IPS DF 19.7 (cell line): ENCODE results near the gene EIF2D.
"Not testable (repeated sequence)": the region's sequence is repeated elsewhere in the genome, so short reads cannot be mapped to it uniquely, and the experiment has no call there.

ENCODE experiments used
- DNase-seq: peaks from one replicate; pipeline ENCODE4 v3.0.0-alpha.2; 2013; ENCODE audit warnings: low read depth, low spot score

EIF2D gene

GRCh38 chr1:206635080-206635977 is 23.1 kb upstream of the EIF2D start, which contains the start of gene DYRK3:
Gene DYRK3 (plus strand): TSS chr1:206635536. CDS start chr1:206635704, 168 bp downstream.
- DNase-seq: peak; percentile 56

DNA sequence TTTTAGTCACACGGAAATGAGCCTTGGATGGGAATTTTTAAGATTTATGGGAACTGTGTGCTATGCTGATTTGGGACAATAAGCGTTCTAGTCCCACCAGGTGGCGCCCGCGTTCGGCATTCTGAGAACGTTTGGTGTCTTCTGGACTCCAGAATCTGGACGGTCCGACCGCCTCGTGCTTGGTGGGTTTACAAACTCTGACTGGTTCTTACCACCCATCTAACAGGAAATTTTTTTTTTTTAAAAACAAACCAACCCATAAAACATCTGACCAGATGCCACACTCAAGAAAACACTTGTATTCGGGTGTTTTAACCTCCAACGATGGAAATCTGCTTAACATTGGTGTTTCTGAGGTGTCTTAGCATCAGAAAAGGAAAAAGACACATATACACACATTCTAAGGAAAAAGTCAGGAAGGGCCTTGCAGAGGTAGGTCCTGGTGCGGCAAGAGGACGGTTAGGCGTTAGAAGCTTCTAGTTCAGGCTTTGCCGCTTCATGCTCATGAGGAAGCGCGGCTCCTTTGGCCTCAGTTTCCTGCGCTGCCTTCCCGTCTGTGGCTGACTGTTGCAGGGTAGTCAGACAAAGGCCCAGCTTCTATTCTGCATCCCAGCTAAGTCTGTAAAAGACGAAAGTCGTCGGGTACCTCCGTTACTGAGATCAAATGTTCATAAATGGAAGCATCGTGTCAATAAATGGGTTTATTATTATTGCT is 22.3 kb upstream of the EIF2D start:
- DNase-seq: no peak

GRCh38 chr1:206633708-206634121 is 21.4 kb upstream of the EIF2D start:
- DNase-seq: no peak

- peak; percentile 96 for DNase-seq
Observed at GRCh38 chr1:206631085-206631509, 18.8 kb upstream of the EIF2D start.

GRCh38 chr1:206628916-206629315 is 16.7 kb upstream of the EIF2D start:
- no peak for DNase-seq

DNA sequence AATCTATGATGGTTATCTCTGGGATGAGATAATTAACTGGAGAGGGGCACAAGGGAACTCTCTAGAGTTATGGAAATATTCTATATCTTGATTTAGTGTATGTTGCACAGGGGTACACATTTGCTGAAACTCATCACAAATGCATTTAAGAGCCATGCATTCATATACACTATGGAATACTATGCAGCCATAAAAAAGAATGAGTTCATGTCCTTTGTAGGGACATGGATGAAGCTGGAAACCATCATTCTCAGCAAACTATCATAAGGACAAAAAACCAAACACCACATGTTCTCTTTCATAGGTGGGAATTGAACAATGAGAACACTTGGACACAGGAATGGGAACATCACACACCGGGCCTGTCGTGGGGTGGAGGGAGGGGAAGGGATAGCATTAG is 14.1 kb upstream of the EIF2D start:
- DNase-seq: not testable (repeated sequence)

GRCh38 chr1:206609229-206609991 is 2.9 kb downstream of the EIF2D start:
- DNase-seq: no peak

GRCh38 chr1:206608108-206608698 is 4.1 kb downstream of the EIF2D start:
- no peak for DNase-seq

- DNase-seq: no peak
Observed at GRCh38 chr1:206606867-206607266, 5.4 kb downstream of the EIF2D start.

DNA sequence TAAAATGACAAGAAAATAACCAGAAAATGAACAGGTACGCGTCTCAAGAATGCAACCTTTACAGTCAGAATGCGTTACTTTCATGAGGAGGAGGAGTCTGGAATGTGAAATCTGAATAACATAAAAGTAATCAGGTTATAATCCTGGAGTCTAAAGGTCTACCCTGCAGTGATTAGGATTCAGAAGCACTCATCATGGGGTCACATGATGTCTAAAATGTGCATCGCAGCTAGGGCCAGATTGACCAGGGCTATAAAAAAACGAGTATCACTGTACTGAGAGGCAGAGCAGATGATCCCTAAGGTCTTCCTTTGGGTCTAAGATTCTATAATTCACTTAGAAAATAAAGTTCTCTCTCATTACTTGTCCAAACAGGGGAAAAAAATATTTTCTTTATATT is 7.4 kb downstream of the EIF2D start:
- no peak for DNase-seq

DNA sequence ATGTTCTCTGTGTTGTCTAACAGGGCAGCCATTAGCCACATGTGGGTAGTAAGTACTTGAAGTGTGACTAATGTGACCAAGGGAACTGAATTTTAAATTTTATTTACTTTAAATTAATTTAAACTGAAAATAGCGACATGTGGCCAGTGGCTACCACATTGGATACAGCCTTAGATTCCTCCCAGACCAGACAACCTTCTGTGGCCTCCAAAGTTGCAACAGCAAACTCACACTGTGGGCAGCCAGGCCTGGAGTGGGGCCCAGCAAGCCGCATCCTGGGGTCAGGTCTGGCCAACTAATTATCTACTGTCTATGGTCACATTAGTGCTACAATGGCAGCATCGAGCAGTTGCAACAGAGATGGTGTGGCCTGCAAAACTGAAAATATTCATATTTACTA is 11.7 kb downstream of the EIF2D start:
- DNase-seq: no peak

- DNase-seq: no peak
Observed at GRCh38 chr1:206596319-206596666, 16.0 kb downstream of the EIF2D start.

DNA sequence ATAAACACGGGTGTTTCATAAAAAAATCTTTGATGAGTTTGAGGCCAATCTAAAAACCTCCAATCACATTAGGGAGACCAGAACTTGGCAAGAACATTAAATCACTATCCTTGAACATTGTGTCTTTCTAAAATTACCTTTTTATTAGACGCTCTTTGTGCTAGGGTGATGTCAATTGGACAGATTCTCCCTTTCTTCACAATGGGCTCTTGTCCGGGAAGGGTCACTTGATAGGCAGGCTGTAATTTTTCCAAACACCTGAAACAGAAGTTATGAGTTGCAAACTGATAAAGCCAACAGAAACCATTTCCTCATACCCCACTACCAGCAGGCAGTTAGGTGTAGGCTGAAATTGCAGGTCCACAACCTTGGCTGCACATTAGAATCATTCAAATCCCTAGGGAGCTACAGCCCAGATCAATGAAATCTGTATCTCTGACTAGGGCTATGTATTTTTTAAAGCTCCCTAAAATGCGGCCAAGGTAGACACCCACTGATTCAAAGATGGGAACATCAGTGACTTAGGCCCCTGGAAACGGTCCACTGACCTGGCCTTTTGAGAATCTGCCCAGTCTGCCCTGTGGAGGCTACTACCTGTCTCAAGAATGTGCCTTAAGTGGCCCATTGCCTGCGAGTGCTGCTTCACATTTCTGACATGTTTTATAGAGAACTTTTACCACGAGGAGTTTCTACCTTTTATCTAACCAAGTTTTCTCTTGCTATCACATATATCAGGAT is 16.5 kb downstream of the EIF2D start:
- no peak for DNase-seq

- DNase-seq: no peak
Observed at GRCh38 chr1:206593351-206593925, 18.8 kb downstream of the EIF2D start.

DNA sequence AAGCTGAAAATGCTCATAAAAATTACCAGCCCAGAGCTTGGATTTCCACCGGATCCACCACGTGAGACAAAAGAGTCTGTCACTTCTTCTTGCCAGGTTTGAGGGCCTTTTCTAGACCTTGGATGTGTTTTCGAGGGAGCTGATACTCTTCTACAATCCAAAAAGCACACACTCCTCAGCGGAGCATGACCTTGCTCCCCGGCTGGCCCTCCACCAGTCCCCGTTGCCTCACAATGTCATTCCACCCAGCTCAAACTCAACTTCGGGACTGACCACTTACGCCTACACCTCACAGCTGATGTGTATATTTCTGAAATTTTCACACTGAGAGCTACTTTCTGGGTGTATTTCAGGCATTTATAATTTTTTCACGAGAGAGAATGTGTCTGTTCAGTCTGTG is 20.6 kb downstream of the EIF2D start:
- DNase-seq: no peak

DNA sequence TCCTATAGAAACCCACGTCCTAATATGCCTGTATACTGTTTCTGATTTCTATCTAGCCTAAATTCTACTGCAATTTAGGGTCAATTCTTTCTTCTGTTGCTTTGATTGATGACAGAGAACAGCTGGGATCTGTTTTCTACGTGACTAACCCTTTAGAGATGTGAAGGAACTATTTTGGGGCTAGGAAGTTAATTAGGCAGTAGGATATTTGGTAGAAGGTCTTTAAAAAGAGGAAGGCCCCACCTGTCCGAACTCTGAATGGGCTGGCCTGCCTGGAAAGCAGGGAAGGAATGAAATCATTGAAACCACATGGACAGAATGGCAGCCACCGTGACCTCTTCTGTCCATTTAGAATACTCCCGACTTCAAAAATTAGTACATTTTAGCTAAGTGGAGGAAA is 21.0 kb downstream of the EIF2D start:
- no peak for DNase-seq

GRCh38 chr1:206590025-206590758 is 22.1 kb downstream of the EIF2D start:
- DNase-seq: no peak

DNA sequence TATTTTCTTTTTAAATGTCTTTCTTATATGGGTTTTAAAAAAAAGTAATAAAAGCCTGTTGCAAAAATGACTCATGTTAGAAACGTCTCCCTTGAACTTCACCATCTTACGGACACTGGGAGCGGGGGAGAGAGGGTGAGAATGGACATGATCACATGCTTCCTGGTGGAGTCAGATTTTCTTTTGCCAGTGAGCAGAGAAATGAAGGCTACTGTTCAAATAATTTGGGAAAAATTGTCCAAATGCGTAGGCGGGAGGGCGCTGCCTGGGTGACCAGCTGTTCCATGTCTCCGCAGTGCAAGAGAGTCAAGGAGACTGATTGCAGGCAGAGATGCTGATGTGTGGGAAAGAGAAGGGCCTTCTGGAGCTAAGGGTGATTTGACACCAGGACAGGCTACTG is 23.1 kb downstream of the EIF2D start:
- no peak for DNase-seq

- DNase-seq: no peak
Observed at GRCh38 chr1:206588492-206588891, 23.8 kb downstream of the EIF2D start.

- DNase-seq: no peak
Observed at GRCh38 chr1:206587904-206588303, 24.4 kb downstream of the EIF2D start.
